Measurements from ENCODE around the gene CORO2A. TPM values are rescaled to one million over a fixed set of nuclear protein-coding genes. Genes with fewer than 3 reads are reported as not detected.

Gene CORO2A
- total and polyA plus RNA-seq, 8 donors: 8.1 to 20.4 (median 9.3) TPM

- Histone ChIP-seq H3K9me3 (no peaks in the 10 kb centered on the region), H3K4me3 (no peak overlapping the region), H3K4me1 (peaks cover 0 to 56% of the 10 kb centered on the region in 2 donors), H3K36me3 (peaks cover 0 to 50% of the 10 kb centered on the region in 2 donors), H3K27ac (peak overlapping the region in 1 of 2 donors; percentile 80), H3K27me3 (no peaks in the 10 kb centered on the region)
- intact Hi-C loops (cut with DNase I): no loop called here
- no peak for ATAC-seq
- TF ChIP-seq CTCF (IDR thresholded peaks at IDR 0.05): no peak
- DNase-seq: no peak
Observed at GRCh38 chr9:98109052-98109451, 83.4 kb downstream of the CORO2A start.

- Histone ChIP-seq H3K36me3 (peaks cover 0 to 50% of the 10 kb centered on the region in 2 donors), H3K4me1 (peaks cover 0 to 61% of the 10 kb centered on the region in 2 donors), H3K9me3 (no peaks in the 10 kb centered on the region), H3K4me3 (no peak overlapping the region), H3K27ac (peak overlapping the region; percentile 19 to 80), H3K27me3 (no peaks in the 10 kb centered on the region)
- TF ChIP-seq CTCF (IDR thresholded peaks at IDR 0.05): no peak
- intact Hi-C loops (cut with DNase I): no loop called here
- DNase-seq (no peak), ATAC-seq (peak; percentile 66)
Observed at GRCh38 chr9:98108531-98109031, 83.9 kb downstream of the CORO2A start.

- H3K27ac ChIP-seq: peak overlapping the region; percentile 19 to 80
- no peaks in the 10 kb centered on the region for H3K9me3 ChIP-seq
- no peak for TF ChIP-seq CTCF (IDR thresholded peaks at IDR 0.05)
- H3K4me1 ChIP-seq: peaks cover 0 to 64% of the 10 kb centered on the region in 2 donors
- no peak for DNase-seq
- intact Hi-C loops (cut with DNase I): no loop called here
- no peak overlapping the region for H3K4me3 ChIP-seq
- no peaks in the 10 kb centered on the region for H3K27me3 ChIP-seq
- H3K36me3 ChIP-seq: peaks cover 0 to 50% of the 10 kb centered on the region in 2 donors
- peak; percentile 17 for ATAC-seq
Observed at GRCh38 chr9:98107926-98108325, 84.5 kb downstream of the CORO2A start.

GRCh38 chr9:98105006-98105405 lies 87.4 kb downstream of the CORO2A start:
- Histone ChIP-seq H3K9me3 (no peaks in the 10 kb centered on the region), H3K27ac (peak overlapping the region in 1 of 2 donors; percentile 55), H3K4me1 (peaks cover 0 to 66% of the 10 kb centered on the region in 2 donors), H3K4me3 (no peak overlapping the region), H3K36me3 (peaks cover 0 to 45% of the 10 kb centered on the region in 2 donors), H3K27me3 (no peaks in the 10 kb centered on the region)
- no peak for TF ChIP-seq CTCF (IDR thresholded peaks at IDR 0.05)
- ATAC-seq: no peak
- intact Hi-C loops (cut with DNase I): no loop called here
- DNase-seq: no peak

GRCh38 chr9:98104445-98104881 lies 88.0 kb downstream of the CORO2A start:
- intact Hi-C loops (cut with DNase I): no loop called here
- Histone ChIP-seq H3K9me3 (no peaks in the 10 kb centered on the region), H3K27me3 (no peaks in the 10 kb centered on the region), H3K36me3 (peaks cover 0 to 45% of the 10 kb centered on the region in 2 donors), H3K27ac (peak overlapping the region in 1 of 2 donors; percentile 55), H3K4me1 (peaks cover 0 to 68% of the 10 kb centered on the region in 2 donors), H3K4me3 (no peak overlapping the region)
- TF ChIP-seq CTCF (IDR thresholded peaks at IDR 0.05): no peak
- DNase-seq (no peak), ATAC-seq (peak; percentile 3)
